SK-N-MC (cell line): Measurements from ENCODE around the gene MYD88.

Experiments used
- EZH2 ChIP-seq: fragments of 200-600 bp; sonication (generic); IDR thresholded peaks from one replicate; pipeline ENCODE4 v1.6.1; 2017; ENCODE audit warnings: antibody characterized with exemption
- POLR2AphosphoS5 ChIP-seq: IDR thresholded peaks from 2 replicates; pipeline ENCODE4 v1.6.1; 2012; ENCODE audit warnings: mild to moderate bottlenecking, low read depth, low read length, borderline replicate concordance

DNA sequence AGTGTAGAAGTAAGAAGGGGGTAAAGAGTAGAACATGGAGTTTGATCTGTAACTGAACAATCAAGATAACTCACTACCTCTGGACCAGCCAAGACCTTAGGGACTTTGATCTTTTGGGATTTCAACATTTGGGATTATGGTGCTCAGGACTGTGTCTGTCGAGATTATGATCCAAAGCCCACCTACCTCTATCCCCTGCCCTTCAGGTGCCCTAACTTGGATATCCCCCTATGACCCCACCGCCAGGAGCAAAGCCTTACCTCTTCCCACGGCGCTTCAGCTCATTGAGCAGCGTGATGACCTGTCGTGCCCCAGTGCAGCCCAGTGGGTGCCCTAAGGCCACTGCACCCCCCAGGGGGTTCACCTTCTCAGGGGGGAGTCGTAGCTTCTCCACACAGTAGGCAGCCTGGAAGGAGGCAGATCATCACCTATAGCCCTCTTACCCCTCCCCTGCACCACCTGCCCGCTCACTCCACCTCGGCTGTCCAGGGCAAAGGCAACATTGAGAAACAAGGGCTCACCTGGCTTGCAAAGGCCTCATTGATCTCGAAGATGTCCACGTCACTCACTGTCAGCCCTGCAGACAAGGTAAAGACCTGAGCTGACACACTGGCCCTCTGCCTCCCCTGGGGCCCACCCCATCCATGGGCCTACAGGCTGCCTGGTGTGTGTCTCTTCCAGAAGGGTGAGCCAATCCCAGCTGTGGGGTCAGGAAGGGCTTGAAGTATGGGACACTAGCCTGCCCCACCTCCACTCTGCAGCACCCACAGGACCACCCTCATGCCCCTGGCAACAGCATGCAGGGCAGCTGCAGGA lies 12.9 kb upstream of the MYD88 start:
- TF ChIP-seq EZH2 (no peak), POLR2AphosphoS5 (no peak)
